H1 (cell line): Measurements from ENCODE around the gene GDPD5. TPM values are rescaled to one million over a fixed set of nuclear protein-coding genes. Genes with fewer than 3 reads are reported as not detected.

ENCODE experiments used
- CTCF ChIA-PET: fragments of 300-600 bp; sonication (Branson Sonifier 250); formaldehyde crosslinking; loops from one replicate; lab custom pipeline; 2021; ENCODE audit not compliant: partially characterized antibody; lab: Charles Lee
- POLR2A ChIA-PET: fragments of 300-600 bp; sonication (Branson Sonifier 250); formaldehyde crosslinking; loops from one replicate; lab custom pipeline; 2021; ENCODE audit warnings: inconsistent platforms; ENCODE audit not compliant: partially characterized antibody; lab: Charles Lee
- DNase-seq, 2 experiments: peaks; one replicate each; pipeline versions ENCODE4 v3.0.0 to v3.0.0-alpha.2; 2010 to 2022; ENCODE audit warnings: low spot score in 2 of 2, low read depth in 1 of 2, mixed read lengths in 1 of 2
- FAIRE-seq: peaks from 2 replicates; lab custom pipeline; 2011; peaks lifted over from hg19 to GRCh38; lab: Jason Lieb, UNC
- H2AFZ ChIP-seq: 2 replicates; pipeline ENCODE4 v1.8.1; 2012; ENCODE audit warnings: low read length, inconsistent platforms
- H2AK5ac ChIP-seq: 2 replicates; pipeline ENCODE4 v1.6.1; 2013; ENCODE audit warnings: low read depth, low read length
- H2BK120ac ChIP-seq: replicated peaks from 2 replicates; pipeline ENCODE3; 2013; ENCODE audit warnings: low read depth, low read length, inconsistent platforms
- H2BK12ac ChIP-seq: 2 replicates; pipeline ENCODE4 v1.6.1; 2013; ENCODE audit warnings: low read depth, low read length
- H2BK15ac ChIP-seq: 2 replicates; pipeline ENCODE4 v1.6.1; 2013; ENCODE audit warnings: low read length
- H2BK20ac ChIP-seq: 2 replicates; pipeline ENCODE4 v1.6.1; 2013; ENCODE audit warnings: low read length
- H2BK5ac ChIP-seq: 2 replicates; pipeline ENCODE4 v1.6.1; 2013; ENCODE audit warnings: low read depth, low read length
- H3K14ac ChIP-seq: 2 replicates; pipeline ENCODE4 v1.6.1; 2013; ENCODE audit warnings: inconsistent platforms; ENCODE audit not compliant: insufficient read length
- H3K18ac ChIP-seq: 2 replicates; pipeline ENCODE4 v1.6.1; 2013; ENCODE audit warnings: low read length; ENCODE audit errors: extremely low read depth
- H3K23ac ChIP-seq: 2 replicates; pipeline ENCODE4 v1.6.1; 2013; ENCODE audit warnings: inconsistent platforms; ENCODE audit not compliant: insufficient read length
- H3K23me2 ChIP-seq: 2 replicates; pipeline ENCODE4 v1.6.1; 2013; ENCODE audit warnings: low read depth, low read length
- H3K27ac ChIP-seq: 2 replicates; pipeline ENCODE4 v1.6.1; 2011; ENCODE audit warnings: low read depth, low read length, inconsistent platforms
- H3K27me3 ChIP-seq, 4 experiments: replicated peaks in 1 of 4; 1 replicate in 1 of 4; 2 replicates in 3 of 4; pipeline versions ENCODE4 v1.6.1 to v1.8.1; 2011 to 2013; ENCODE audit warnings: low read length in 3 of 4, mild to moderate bottlenecking in 3 of 4, inconsistent platforms in 2 of 4, mixed read lengths in 2 of 4, moderate library complexity in 1 of 4; ENCODE audit not compliant: control insufficient read depth in 3 of 4, insufficient read depth in 3 of 4; ENCODE audit errors: extremely low read depth in 1 of 4
- H3K36me3 ChIP-seq, 4 experiments: 2 replicates each; pipeline versions ENCODE4 v1.6.1 to v1.8.1; 2011 to 2013; ENCODE audit warnings: mild to moderate bottlenecking in 4 of 4, low read length in 3 of 4, moderate library complexity in 2 of 4, control low read depth in 1 of 4, inconsistent platforms in 1 of 4; ENCODE audit not compliant: insufficient read depth in 4 of 4, control insufficient read depth in 2 of 4
- H3K4ac ChIP-seq: replicated peaks from 2 replicates; pipeline ENCODE3; 2013; ENCODE audit warnings: low read length, low read depth, mixed read lengths, inconsistent platforms; ENCODE audit not compliant: insufficient read length
- H3K4me1 ChIP-seq, 4 experiments: replicated peaks in 1 of 4; 1 replicate in 1 of 4; 2 replicates in 3 of 4; pipeline versions ENCODE4 v1.6.1 to v1.8.1; 2011 to 2013; ENCODE audit warnings: low read length in 3 of 4, inconsistent platforms in 2 of 4, mixed read lengths in 1 of 4; ENCODE audit not compliant: insufficient read depth in 4 of 4, control insufficient read depth in 3 of 4
- H3K4me2 ChIP-seq, 2 experiments: 2 replicates each; pipeline versions ENCODE4 v1.6.1 to v1.8.1; 2011 to 2013; ENCODE audit warnings: low read depth in 2 of 2, low read length in 2 of 2, control low read depth in 1 of 2, inconsistent platforms in 1 of 2, mild to moderate bottlenecking in 1 of 2; ENCODE audit not compliant: insufficient read depth in 1 of 2
- H3K4me3 ChIP-seq, 4 experiments: fragments of 200-600, 300-600 bp in 1 of 4; sonication (generic), shearing (Covaris generic), sonication (Bioruptor Twin) in 1 of 4; 2 replicates each; pipeline versions ENCODE4 v1.5.1 to v1.8.1; 2011 to 2016; ENCODE audit warnings: low read length in 4 of 4, low read depth in 3 of 4, control low read depth in 2 of 4, inconsistent platforms in 2 of 4, mild to moderate bottlenecking in 2 of 4, mixed read lengths in 1 of 4, moderate library complexity in 1 of 4; ENCODE audit not compliant: insufficient read depth in 2 of 4; ENCODE audit errors: extremely low read depth in 1 of 4
- H3K56ac ChIP-seq: replicated peaks from 2 replicates; pipeline ENCODE3; 2013; ENCODE audit warnings: low read depth, mild to moderate bottlenecking, mixed read lengths, low read length, inconsistent platforms; ENCODE audit not compliant: insufficient read length
- H3K79me1 ChIP-seq: 2 replicates; pipeline ENCODE4 v1.6.1; 2013; ENCODE audit warnings: low read depth, low read length, control low read depth
- H3K79me2 ChIP-seq, 2 experiments: 2 replicates each; pipeline versions ENCODE4 v1.6.1 to v1.8.1; 2012 to 2013; ENCODE audit warnings: low read length in 2 of 2, mild to moderate bottlenecking in 2 of 2, inconsistent platforms in 1 of 2; ENCODE audit not compliant: insufficient read depth in 2 of 2, control insufficient read depth in 1 of 2
- H3K9ac ChIP-seq, 4 experiments: replicated peaks in 1 of 4; 1 replicate in 1 of 4; 2 replicates in 3 of 4; pipeline versions ENCODE4 v1.6.1 to v1.8.1; 2011 to 2013; ENCODE audit warnings: low read depth in 3 of 4, low read length in 3 of 4, control low read depth in 2 of 4, mild to moderate bottlenecking in 2 of 4, moderate library complexity in 2 of 4, inconsistent platforms in 1 of 4; ENCODE audit errors: extremely low read depth in 1 of 4
- H3K9me3 ChIP-seq, 2 experiments: 2 replicates each; pipeline versions ENCODE4 v1.6.1 to v1.8.1; 2012 to 2013; ENCODE audit warnings: mild to moderate bottlenecking in 2 of 2, moderate library complexity in 2 of 2, control low read depth in 1 of 2, inconsistent platforms in 1 of 2, low read depth in 1 of 2, low read length in 1 of 2, mixed read lengths in 1 of 2; ENCODE audit not compliant: insufficient read depth in 2 of 2
- H4K20me1 ChIP-seq, 2 experiments: replicated peaks in 1 of 2; 2 replicates each; pipeline versions ENCODE3 to v1.8.1; 2011 to 2013; ENCODE audit warnings: inconsistent platforms in 2 of 2, low read length in 2 of 2, mild to moderate bottlenecking in 1 of 2; ENCODE audit not compliant: insufficient read depth in 2 of 2, control insufficient read depth in 1 of 2
- H4K5ac ChIP-seq: 2 replicates; pipeline ENCODE4 v1.6.1; 2013; ENCODE audit warnings: low read length, low read depth, mixed read lengths, inconsistent platforms; ENCODE audit not compliant: insufficient read length
- H4K8ac ChIP-seq: 2 replicates; pipeline ENCODE4 v1.8.0; 2013; ENCODE audit warnings: mild to moderate bottlenecking, moderate library complexity, low read length, inconsistent platforms; ENCODE audit not compliant: insufficient read depth; ENCODE audit errors: extremely low read depth
- H4K91ac ChIP-seq: replicated peaks from 2 replicates; pipeline ENCODE3; 2013; ENCODE audit warnings: low read length, mixed read lengths, inconsistent platforms; ENCODE audit not compliant: insufficient read length
- CHD2 ChIP-seq: IDR thresholded peaks from 2 replicates; pipeline ENCODE4 v1.6.1; 2012; ENCODE audit warnings: low read length, improper control_type of control experiment
- POU5F1 ChIP-seq: IDR thresholded peaks from 2 replicates; pipeline ENCODE4 v1.6.1; 2011; ENCODE audit warnings: low read depth, mild to moderate bottlenecking, low read length, moderate library complexity
- SAP30 ChIP-seq: fragments of 300-600 bp; sonication (generic); IDR thresholded peaks from 2 replicates; pipeline ENCODE4 v1.7.1; 2012; ENCODE audit warnings: low read length, moderate library complexity, mild to moderate bottlenecking, inconsistent platforms; ENCODE audit not compliant: insufficient read depth, insufficient replicate concordance
- SP1 ChIP-seq: IDR thresholded peaks from 2 replicates; pipeline ENCODE4 v1.6.1; 2011; ENCODE audit warnings: low read depth, low read length
- SRF ChIP-seq: IDR thresholded peaks from 2 replicates; pipeline ENCODE4 v1.6.1; 2011; ENCODE audit warnings: mild to moderate bottlenecking, low read depth, low read length, moderate library complexity
- TAF1 ChIP-seq: IDR thresholded peaks from 2 replicates; pipeline ENCODE4 v1.6.1; 2011; ENCODE audit warnings: mild to moderate bottlenecking, low read depth, low read length
- WGBS, 2 experiments: shearing (Covaris generic) in 1 of 2; methylation state at CpG; one replicate each; pipeline versions ENCODE4 v1.1.6 to v1.1.7; 2013 to 2015; ENCODE audit warnings: low lambda C conversion rate in 2 of 2, mixed read lengths in 2 of 2, inconsistent platforms in 1 of 2, low coverage in 1 of 2, missing lambda C conversion rate in 1 of 2; ENCODE audit not compliant: insufficient replicate concordance in 2 of 2, insufficient coverage in 1 of 2, insufficient read length in 1 of 2; ENCODE audit errors: extremely low coverage in 1 of 2, missing lambda C conversion rate in 1 of 2; 5-methylcytosine and 5-hydroxymethylcytosine counted together
- polyA plus RNA-seq, 7 experiments: library from polyadenylated mRNA; depleted of rRNA in 3 of 7; stranded (reverse) in 5 of 7; unstranded in 2 of 7; fragments of >200 nt in 5 of 7; fragments of 200-250 nt in 2 of 7; gene quantifications; 1 replicate in 5 of 7; 2 replicates in 1 of 7; 4 replicates in 1 of 7; pipeline versions ENCODE4 v1.2.1 to v1.2.3, GENCODE V29; 2011 to 2013; ENCODE audit warnings: missing spikeins in 2 of 7, mixed read lengths in 2 of 7
- total RNA-seq: library from RNA; stranded (reverse); fragmentation: NEBNext Ultra II Directional; extraction: Animal tissue kit (Norgen Biotek cat#: 25700); gene quantifications from 2 replicates; pipeline ENCODE4 v1.2.1, GENCODE V29; 2021

Gene GDPD5
- total and polyA plus RNA-seq, 2 of the 8 experiments (the other 6 are each of a cell fraction or from before 2014, with no cell fraction given) = 7.8 to 8.6 TPM

DNA sequence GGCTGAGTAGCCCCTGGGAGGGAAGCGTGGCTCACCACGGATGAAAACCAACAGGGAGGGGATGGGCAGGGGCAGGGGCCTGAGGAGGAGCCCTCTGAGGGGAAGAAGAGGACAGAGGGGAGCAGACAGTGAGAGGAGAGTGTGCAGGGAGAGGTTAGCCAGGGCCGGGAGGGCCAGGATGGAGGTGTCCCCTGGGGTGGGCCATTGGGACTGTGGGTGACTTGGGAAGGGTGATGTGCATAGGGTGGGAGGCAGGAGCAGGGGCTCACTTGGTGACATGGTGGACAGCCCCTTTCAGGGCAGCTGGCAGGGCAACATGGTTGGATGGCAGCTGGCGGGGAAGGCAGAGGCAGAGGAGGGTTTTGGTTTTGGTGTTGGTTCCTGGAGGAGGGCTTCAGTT is 5.6 kb upstream of the GDPD5 start:
- Histone ChIP-seq H3K79me1 (no peaks in the 10 kb centered on the region; the same call in 1 of the 2 replicates), H4K91ac (peak overlapping the region; percentile 25), H3K9ac (no peak overlapping the region), H3K4me2 (no peak overlapping the region), H3K23me2 (0 out of 2 replicates have a peak, but pooled peaks cover 1% of the 10 kb centered on the region), H2AK5ac (0 out of 2 replicates have a peak overlapping the region, but pooled peaks have one; percentile 33), H4K20me1 (no peaks in the 10 kb centered on the region), H3K56ac (no peak overlapping the region), H4K5ac (no peak overlapping the region), H2BK5ac (no peak overlapping the region; the same call in 1 of the 2 replicates), H3K14ac (no peak overlapping the region), H2BK15ac (peak overlapping the region; percentile 29; the same call in 1 of the 2 replicates), H3K4me1 (peaks cover 0 to 5% (median under 1%) of the 10 kb centered on the region in 4 experiments; a peak in 1 of 7 replicates), H3K18ac (no peak overlapping the region; the same call in 1 of the 2 replicates), H4K8ac (no peak overlapping the region), H2BK12ac (peak overlapping the region; percentile 95), H3K79me2 (no peaks in the 10 kb centered on the region), H2BK20ac (0 out of 2 replicates have a peak overlapping the region, but pooled peaks have one; percentile 32), H3K9me3 (no peaks in the 10 kb centered on the region), H3K4me3 (no peak overlapping the region), H3K4ac (no peak overlapping the region), H3K36me3 (no peaks in the 10 kb centered on the region), H3K23ac (no peak overlapping the region), H3K27ac (no peak overlapping the region), H3K27me3 (peaks cover 0 to 4% (median 0%) of the 10 kb centered on the region in 4 experiments; a peak in 1 of 7 replicates), H2BK120ac (no peak overlapping the region), H2AFZ (no peak overlapping the region)
- WGBS, 2 experiments = 84% methylated on average over 2 of the region's 4 CpGs; no CpG with 5 or more reads in 1 of the 2 experiments
- CTCF ChIA-PET = interaction anchor here (0.8 to 27.2 kb wide), 39 partner anchors 9 to 254 kb away, joined by 3 to 603 read pairs (median 6); partner anchors contain the start of gene KLHL35
- FAIRE-seq = no peak
- POLR2A ChIA-PET = interaction anchor here (0.7 to 2.5 kb wide), 10 partner anchors 9 to 131 kb away, joined by 3 to 16 read pairs (median 3); no protein-coding TSS in a partner anchor
- no peak for DNase-seq
- TF ChIP-seq SP1 = no peak
- TF ChIP-seq TAF1 = no peak
- no peak for TF ChIP-seq SAP30
- no peak for TF ChIP-seq SRF
- no peak for TF ChIP-seq CHD2
- no peak for TF ChIP-seq POU5F1
